HG03175 (cell line): ENCODE results near the gene PSENEN.

Experiments used
- ATAC-seq: cut with Tn5 transposase; IDR thresholded peaks from one replicate; pipeline ENCODE4 v1.9.1; 2021; ENCODE audit warnings: mild to moderate bottlenecking, moderate library complexity; ENCODE audit not compliant: unreplicated experiment

Gene PSENEN

GRCh38 chr19:35750167-35750566, 4.7 kb downstream of the PSENEN start:
- no peak for ATAC-seq

GRCh38 chr19:35751839-35752745, 6.6 kb downstream of the PSENEN start:
- no peak for ATAC-seq

GRCh38 chr19:35752746-35753350, 7.4 kb downstream of the PSENEN start:
- no peak for ATAC-seq

- ATAC-seq, result no peak
Measured at GRCh38 chr19:35753634-35754369, 8.4 kb downstream of the PSENEN start.

- no peak for ATAC-seq
Measured at GRCh38 chr19:35754370-35755130, 9.1 kb downstream of the PSENEN start.

GRCh38 chr19:35755131-35755549, 9.7 kb downstream of the PSENEN start:
- ATAC-seq, result no peak

GRCh38 chr19:35755550-35756376, 10.3 kb downstream of the PSENEN start:
- no peak for ATAC-seq

- no peak for ATAC-seq
Measured at GRCh38 chr19:35756377-35757230, 11.2 kb downstream of the PSENEN start, which contains the start of gene HSPB6. TSS of gene HSPB6 (minus strand) at chr19:35757029. CDS start at chr19:35757008, 21 bp downstream.

GRCh38 chr19:35757231-35757748, 11.8 kb downstream of the PSENEN start:
- ATAC-seq, result peak; percentile 7

GRCh38 chr19:35757749-35758608, 12.5 kb downstream of the PSENEN start, which contains the start of gene PROSER3:
TSS of gene PROSER3 (plus strand) at chr19:35758176. CDS start at chr19:35758216, 40 bp downstream.
- peak; percentile 98 for ATAC-seq

- ATAC-seq, result no peak
Measured at GRCh38 chr19:35759697-35760096, 14.2 kb downstream of the PSENEN start.

GRCh38 chr19:35760711-35761349, 15.4 kb downstream of the PSENEN start:
- ATAC-seq, result no peak

GRCh38 chr19:35764432-35765315, 19.2 kb downstream of the PSENEN start:
- no peak for ATAC-seq

GRCh38 chr19:35766571-35767104, 21.2 kb downstream of the PSENEN start:
- ATAC-seq, result no peak

GRCh38 chr19:35767288-35768081, 22.0 kb downstream of the PSENEN start:
- no peak for ATAC-seq
